Muscle of leg (tissue), 11 donors: ENCODE data around the gene IL1RL2. TPM values are rescaled to one million over a fixed set of nuclear protein-coding genes. Genes with fewer than 3 reads are reported as not detected.

ENCODE experiments used
- DNase-seq: peaks from one replicate; pipeline ENCODE4 v3.0.0; 2013
- H3K27ac ChIP-seq: one replicate; pipeline ENCODE4 v1.5.1; 2013; ENCODE audit warnings: mild to moderate bottlenecking, low read length, control low read depth
- H3K27me3 ChIP-seq: one replicate; pipeline ENCODE4 v1.6.1; 2013; ENCODE audit warnings: low read length; ENCODE audit not compliant: control insufficient read depth, insufficient read depth
- H3K36me3 ChIP-seq: one replicate; pipeline ENCODE4 v1.6.1; 2013; ENCODE audit warnings: low read length; ENCODE audit not compliant: control insufficient read depth, insufficient read depth
- H3K4me1 ChIP-seq: one replicate; pipeline ENCODE4 v1.6.1; 2013; ENCODE audit warnings: low read length; ENCODE audit not compliant: control insufficient read depth, insufficient read depth
- H3K4me3 ChIP-seq: one replicate; pipeline ENCODE4 v1.5.1; 2013; ENCODE audit warnings: low read length, control low read depth
- H3K9me3 ChIP-seq: replicated peaks from 2 replicates; pipeline ENCODE4 v1.6.1; 2013; ENCODE audit warnings: low read depth, low read length; ENCODE audit not compliant: control insufficient read depth
- WGBS: methylation state at CpG from one replicate; pipeline ENCODE4 v1.1.5; 2013; ENCODE audit warnings: missing lambda C conversion rate; ENCODE audit not compliant: insufficient coverage; 5-methylcytosine and 5-hydroxymethylcytosine counted together
- polyA plus RNA-seq, 8 donors: library from polyadenylated mRNA; unstranded; fragments of 120-200 nt; gene quantifications; one replicate each; pipeline versions ENCODE4 v1.2.1 to v1.2.3, GENCODE V29; 2013; ENCODE audit warnings: inconsistent platforms in 1 of 8, low replicate concordance in 1 of 8; ENCODE audit not compliant: insufficient read length in 8 of 8, insufficient read depth in 1 of 8
- total RNA-seq: library from RNA; stranded (reverse); fragments of 120-200 nt; gene quantifications from one replicate; pipeline ENCODE4 v1.2.4, GENCODE V29; 2013

Gene IL1RL2
- total and polyA plus RNA-seq, 9 donors = 0.14 to 0.73 (median 0.23) TPM

- no peaks in the 10 kb centered on the region for H3K9me3 ChIP-seq
- H3K4me1 ChIP-seq = peaks cover 6% of the 10 kb centered on the region
- H3K27me3 ChIP-seq = no peaks in the 10 kb centered on the region
- no peak for DNase-seq
- WGBS = 65% methylated on average over 4 of the region's 6 CpGs
- no peak overlapping the region for H3K27ac ChIP-seq
- no peak overlapping the region for H3K4me3 ChIP-seq
- H3K36me3 ChIP-seq = no peaks in the 10 kb centered on the region
Measured at GRCh38 chr2:102262216-102263129, 75.7 kb downstream of the IL1RL2 start.

DNA sequence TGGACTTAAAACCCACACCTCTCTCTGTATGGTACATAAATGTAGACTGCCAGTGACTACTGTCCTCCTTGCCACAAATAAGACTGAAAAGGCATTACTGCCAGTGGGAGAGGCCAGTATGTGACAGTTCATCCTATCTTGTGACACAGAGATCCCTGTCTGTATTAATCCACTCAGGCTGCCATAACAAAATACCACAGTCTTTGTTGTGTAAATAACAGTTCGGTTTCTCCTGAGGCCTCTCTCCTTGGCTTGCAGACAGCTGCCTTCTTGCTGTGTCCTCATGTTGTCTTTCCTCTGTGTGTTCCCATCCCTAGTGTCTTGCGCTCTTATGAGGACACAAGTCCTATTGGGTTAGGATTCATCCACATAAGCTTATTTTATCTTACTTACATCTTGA, 78.1 kb downstream of the IL1RL2 start:
- Histone ChIP-seq H3K27ac (no peak overlapping the region), H3K9me3 (no peaks in the 10 kb centered on the region), H3K27me3 (peaks cover under 1% of the 10 kb centered on the region), H3K4me1 (peaks cover 2% of the 10 kb centered on the region), H3K4me3 (no peak overlapping the region), H3K36me3 (no peaks in the 10 kb centered on the region)
- DNase-seq = no peak
- WGBS = 80% methylated on average over 1 of the region's 2 CpGs

DNA sequence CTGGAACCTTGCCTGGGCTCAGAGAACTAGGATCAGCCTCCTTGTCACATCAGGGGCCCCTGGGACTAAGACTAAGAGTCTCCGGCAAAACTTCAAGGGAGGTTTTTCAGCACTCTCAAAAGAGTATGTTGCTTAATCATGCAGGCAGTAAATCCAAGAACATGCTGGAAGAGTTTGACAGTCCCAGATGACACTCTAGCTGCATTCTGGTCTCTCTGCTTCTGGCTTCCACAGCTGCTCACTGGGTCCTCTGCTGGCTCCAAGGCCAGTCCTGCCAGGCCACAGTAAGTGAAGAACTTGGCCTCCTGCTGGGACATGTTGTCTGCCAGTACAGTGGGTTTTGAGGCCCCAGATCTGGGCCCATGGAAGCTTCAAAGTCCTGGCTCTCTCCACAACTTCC, 79.4 kb downstream of the IL1RL2 start:
- DNase-seq = peak; percentile 9
- peaks cover 2% of the 10 kb centered on the region for H3K27me3 ChIP-seq

DNA sequence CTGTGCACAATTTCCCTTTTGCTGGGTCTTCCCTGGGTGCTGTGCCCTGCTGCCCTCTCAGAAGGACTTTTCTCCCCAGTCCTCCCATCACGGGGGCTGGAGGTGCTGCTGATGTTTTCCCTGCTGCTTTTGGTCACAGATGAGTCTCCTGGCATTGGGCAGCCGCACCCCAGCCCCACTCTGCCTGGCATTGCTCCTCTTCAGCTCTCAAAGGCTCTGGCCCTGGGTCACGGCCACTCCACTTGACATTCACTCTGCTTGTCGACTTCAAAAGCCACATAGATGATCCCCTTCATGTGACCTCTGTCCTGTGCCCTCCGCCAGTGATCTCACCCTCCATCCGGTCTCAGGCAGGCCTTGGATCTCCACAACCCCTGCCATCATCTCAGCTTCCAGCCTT, 81.0 kb downstream of the IL1RL2 start:
- H3K27me3 ChIP-seq = peaks cover 2% of the 10 kb centered on the region
- H3K27ac ChIP-seq = no peak overlapping the region
- no peak for DNase-seq
- no peaks in the 10 kb centered on the region for H3K9me3 ChIP-seq
- no peak overlapping the region for H3K4me3 ChIP-seq
- peaks cover 2% of the 10 kb centered on the region for H3K4me1 ChIP-seq
- no peaks in the 10 kb centered on the region for H3K36me3 ChIP-seq
- 79% methylated on average over 6 of the region's 6 CpGs for WGBS

More for the DNA sequence above, 79.4 kb downstream of the IL1RL2 start:
- H3K27ac ChIP-seq = no peak overlapping the region
- WGBS = 18% methylated on average over 1 of the region's 1 CpG
- H3K9me3 ChIP-seq = no peaks in the 10 kb centered on the region
- peaks cover 2% of the 10 kb centered on the region for H3K4me1 ChIP-seq
- no peak overlapping the region for H3K4me3 ChIP-seq
- no peaks in the 10 kb centered on the region for H3K36me3 ChIP-seq

DNA sequence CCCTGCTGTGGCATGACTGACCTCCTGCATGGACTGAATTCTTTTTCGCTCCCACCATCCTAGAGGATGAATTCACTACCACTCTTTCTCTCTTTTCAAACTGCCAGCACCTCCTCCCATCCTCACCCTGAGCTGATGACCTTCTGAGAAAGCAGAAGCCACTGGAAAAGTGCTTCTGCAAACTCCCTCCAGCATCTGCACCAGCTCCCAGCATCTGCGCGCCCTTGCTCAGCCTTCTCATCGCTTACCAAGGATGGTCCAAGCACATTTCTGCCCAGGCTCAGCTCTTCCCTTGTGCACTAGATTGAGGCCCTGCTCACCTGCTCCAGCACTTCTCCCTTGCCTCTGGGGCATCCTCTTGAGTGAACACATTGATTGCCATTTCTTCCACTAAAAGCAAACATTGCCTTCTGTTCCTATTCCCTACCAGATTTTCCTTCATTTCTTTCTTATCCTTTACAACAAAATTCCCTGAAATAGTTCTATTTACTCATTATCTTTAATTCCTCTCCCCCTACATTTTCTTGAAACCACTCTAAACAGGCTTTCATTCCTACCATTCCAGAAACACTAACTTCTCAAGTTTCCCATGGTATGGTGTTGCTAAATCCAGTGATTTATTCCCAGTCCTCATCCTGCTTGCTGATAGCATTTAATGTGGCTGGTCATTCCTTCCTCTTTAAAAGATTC, 81.8 kb downstream of the IL1RL2 start:
- no peak for DNase-seq
- 79% methylated on average over 3 of the region's 4 CpGs for WGBS

DNA sequence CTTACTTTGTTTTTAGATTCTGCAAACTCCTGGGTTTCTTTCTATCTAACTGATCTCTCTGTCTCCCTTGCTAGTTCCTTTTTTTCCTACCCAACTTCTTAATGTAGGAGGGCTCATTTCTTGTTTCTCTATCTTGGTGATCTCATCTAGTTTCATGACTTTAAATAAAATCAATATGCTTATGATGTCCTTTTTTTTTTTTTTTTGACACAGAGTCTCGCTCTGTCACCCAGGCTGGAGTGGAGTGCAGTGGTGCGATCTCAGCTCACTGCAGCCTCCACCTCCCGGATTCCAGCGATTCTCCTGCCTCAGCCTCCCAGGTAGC, 82.3 kb downstream of the IL1RL2 start:
- Histone ChIP-seq H3K36me3 (no peaks in the 10 kb centered on the region), H3K27ac (no peak overlapping the region), H3K9me3 (no peaks in the 10 kb centered on the region), H3K4me1 (peaks cover 2% of the 10 kb centered on the region), H3K27me3 (peaks cover 2% of the 10 kb centered on the region), H3K4me3 (no peak overlapping the region)
- DNase-seq = peak; percentile 15
- 100% methylated on average over 3 of the region's 4 CpGs for WGBS

More for the DNA sequence above, 81.8 kb downstream of the IL1RL2 start:
- no peak overlapping the region for H3K4me3 ChIP-seq
- H3K36me3 ChIP-seq = no peaks in the 10 kb centered on the region
- no peak overlapping the region for H3K27ac ChIP-seq
- no peaks in the 10 kb centered on the region for H3K9me3 ChIP-seq
- peaks cover 2% of the 10 kb centered on the region for H3K4me1 ChIP-seq
- peaks cover 2% of the 10 kb centered on the region for H3K27me3 ChIP-seq

GRCh38 chr2:102271844-102272243, 85.0 kb downstream of the IL1RL2 start:
- H3K9me3 ChIP-seq = no peaks in the 10 kb centered on the region
- H3K27me3 ChIP-seq = peaks cover 2% of the 10 kb centered on the region
- H3K4me1 ChIP-seq = no peaks in the 10 kb centered on the region
- no peak overlapping the region for H3K27ac ChIP-seq
- 81% methylated on average over 3 of the region's 5 CpGs for WGBS
- no peak overlapping the region for H3K4me3 ChIP-seq
- DNase-seq = no peak
- H3K36me3 ChIP-seq = no peaks in the 10 kb centered on the region

DNA sequence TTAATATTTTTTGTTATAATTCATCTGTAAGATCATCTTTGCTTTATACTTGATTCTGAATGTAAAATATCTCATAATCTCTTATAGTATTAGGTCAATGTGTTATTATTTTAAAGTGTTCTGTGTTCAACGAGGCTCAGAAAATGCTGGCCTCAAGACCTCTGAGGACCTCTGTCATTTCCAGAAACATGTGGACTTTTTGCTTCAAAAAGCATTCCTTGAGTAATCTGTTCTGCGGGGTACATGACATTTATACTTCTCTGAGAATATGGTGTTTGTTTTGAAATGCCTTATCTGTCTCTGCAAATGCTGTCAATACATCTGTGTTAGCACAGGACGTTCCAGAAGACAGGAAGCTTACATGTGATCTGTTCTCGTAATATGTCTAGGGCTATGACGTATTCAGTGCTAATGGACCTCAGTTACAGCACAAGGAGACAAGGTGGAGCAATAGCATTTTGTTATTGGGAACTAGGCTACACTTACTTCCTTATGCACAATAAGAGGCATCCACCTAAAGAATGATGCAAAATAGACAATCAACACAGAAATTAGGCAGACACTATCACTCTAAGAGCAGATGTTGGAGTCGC, 86.9 kb downstream of the IL1RL2 start:
- H3K4me3 ChIP-seq = no peak overlapping the region
- 53% methylated on average over 3 of the region's 6 CpGs for WGBS
- H3K4me1 ChIP-seq = peaks cover under 1% of the 10 kb centered on the region
- no peaks in the 10 kb centered on the region for H3K36me3 ChIP-seq
- peaks cover 2% of the 10 kb centered on the region for H3K27me3 ChIP-seq
- DNase-seq = no peak
- no peaks in the 10 kb centered on the region for H3K9me3 ChIP-seq
- no peak overlapping the region for H3K27ac ChIP-seq

- WGBS = no CpG with 5 or more reads among the region's 2 CpGs
- Histone ChIP-seq H3K4me3 (no peak overlapping the region), H3K27ac (no peak overlapping the region), H3K9me3 (no peaks in the 10 kb centered on the region), H3K36me3 (no peaks in the 10 kb centered on the region), H3K4me1 (peaks cover 3% of the 10 kb centered on the region), H3K27me3 (no peaks in the 10 kb centered on the region)
- DNase-seq = no peak
Measured at GRCh38 chr2:102276549-102277201, 89.9 kb downstream of the IL1RL2 start.
